GM21423 (cell line): ENCODE measurements around the gene PTPRG.
"Not testable (repeated sequence)": the region's sequence is repeated elsewhere in the genome, so short reads cannot be mapped to it uniquely, and the experiment has no call there.

Source experiments
- ATAC-seq: cut with Tn5 transposase; IDR thresholded peaks from one replicate; pipeline ENCODE4 v1.9.1; 2021; ENCODE audit warnings: mild to moderate bottlenecking, moderate library complexity; ENCODE audit not compliant: unreplicated experiment

Gene PTPRG

DNA sequence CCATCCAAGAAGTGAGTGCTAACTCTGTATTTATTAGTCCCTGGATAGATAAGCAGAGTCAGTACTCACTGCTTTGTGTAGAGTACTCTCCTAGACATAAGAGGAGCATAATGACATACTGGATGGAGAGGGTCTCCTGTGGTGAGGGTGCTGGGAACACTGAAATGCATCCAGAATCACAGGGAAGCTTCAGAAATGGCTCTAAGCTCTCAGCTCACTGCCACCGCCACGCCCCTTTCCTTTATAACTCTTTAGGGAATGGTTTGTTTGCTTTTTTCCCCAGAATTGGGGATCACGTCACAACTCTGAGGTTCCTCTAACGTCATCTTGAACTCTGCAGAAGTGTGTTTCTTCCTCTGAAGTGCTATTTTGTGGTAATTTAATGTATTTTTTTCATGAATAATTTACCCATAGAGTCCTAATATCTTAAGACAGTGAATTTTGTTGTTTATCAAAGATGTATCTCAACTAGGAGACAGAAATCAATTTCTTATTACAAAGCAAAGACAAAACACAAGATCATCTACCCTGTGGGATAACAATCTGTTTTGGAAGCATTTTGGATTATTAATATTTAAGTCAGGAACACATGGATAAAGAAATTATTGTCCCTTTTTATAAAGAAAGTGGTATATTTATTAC lies 154.6 kb downstream of the PTPRG start:
- ATAC-seq = no peak

DNA sequence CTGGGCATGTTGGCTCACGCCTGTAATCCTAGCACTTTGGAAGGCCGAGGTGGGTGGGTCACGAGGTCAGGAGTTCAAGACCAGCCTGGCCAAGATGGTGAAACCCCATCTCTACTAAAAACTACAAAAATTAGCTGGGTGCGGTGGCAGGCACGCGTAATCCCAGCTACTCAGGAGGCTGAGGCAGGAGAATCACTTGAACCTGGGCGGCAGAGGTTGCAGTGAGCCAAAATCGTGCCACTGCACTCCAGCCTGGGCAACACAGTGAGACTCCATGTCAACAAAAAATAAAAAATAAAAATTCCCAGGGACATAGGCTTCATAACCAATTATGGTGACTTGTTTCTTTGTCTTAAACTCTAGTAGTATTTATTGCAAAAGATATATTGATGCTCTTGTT lies 155.3 kb downstream of the PTPRG start:
- ATAC-seq = not testable (repeated sequence)

DNA sequence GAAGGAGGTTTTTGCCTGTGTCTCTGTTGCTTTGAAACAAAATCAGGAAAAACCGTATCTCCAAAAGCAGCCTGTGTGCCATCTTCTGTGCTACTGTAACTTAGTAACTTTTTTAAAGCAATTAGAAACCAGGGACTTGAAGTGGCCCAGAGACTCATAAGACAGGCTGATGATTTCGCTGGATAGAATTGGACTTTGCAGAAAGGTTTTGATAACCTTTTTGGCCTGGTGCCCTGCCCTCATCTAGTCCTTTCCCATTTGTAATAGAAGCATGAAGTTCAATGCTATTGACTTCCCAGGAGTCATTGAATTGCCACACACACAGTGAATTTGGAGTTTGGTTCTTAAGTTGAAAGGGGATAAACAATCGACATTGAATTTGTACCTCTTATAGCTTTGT lies 157.2 kb downstream of the PTPRG start:
- no peak for ATAC-seq

DNA sequence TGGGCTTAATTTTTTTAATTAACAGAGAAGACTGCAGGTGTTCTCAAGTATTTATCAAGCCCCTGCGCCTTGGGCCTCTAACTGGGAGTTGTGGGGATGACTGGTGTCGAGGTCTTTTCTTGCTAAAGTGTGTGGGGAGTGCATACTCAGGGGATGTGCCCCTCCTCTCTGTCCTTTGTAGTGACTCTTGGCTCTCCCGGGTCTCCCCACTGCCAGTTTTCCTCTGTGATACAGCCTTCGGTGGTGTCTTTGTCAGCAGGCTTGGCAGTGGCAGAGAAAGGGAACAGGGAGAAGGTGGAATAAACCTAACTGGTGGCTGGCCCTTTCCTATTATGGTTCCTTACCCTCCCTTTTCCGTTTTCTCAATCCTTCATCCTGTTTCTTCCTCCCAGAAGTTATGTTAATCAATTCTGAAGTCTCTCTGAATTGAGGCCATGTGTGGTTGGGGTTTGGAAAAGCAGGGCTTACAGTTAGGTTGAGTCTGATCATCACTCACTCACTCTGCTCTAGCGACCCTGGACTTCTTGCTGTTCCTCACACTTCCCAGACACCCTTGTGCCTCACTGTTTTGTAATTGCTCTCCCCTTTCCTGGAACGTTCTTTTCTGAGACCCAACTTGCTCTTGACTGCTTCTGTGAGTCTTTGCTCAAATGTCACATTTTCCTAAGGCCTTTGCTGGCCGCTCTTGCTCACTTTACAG lies 158.1 kb downstream of the PTPRG start:
- ATAC-seq = no peak

DNA sequence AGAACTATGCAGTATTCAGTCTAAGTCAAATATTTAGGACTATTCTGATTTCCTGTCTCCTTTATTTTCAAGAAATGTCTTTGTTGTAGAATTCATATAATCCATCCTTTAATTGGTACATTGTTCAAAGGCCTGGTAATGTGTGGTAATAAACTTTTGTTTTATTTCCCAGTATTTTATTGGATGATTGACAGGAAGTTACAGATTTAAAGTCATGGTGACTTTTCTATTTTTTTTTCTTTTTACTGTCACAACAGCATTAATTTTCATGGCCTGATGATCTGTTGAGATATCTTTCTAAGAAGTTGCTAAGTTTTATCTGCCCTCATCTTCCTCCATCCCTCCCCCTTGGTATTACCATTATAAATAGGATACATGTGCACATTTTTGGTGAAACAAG lies 161.7 kb downstream of the PTPRG start:
- no peak for ATAC-seq

DNA sequence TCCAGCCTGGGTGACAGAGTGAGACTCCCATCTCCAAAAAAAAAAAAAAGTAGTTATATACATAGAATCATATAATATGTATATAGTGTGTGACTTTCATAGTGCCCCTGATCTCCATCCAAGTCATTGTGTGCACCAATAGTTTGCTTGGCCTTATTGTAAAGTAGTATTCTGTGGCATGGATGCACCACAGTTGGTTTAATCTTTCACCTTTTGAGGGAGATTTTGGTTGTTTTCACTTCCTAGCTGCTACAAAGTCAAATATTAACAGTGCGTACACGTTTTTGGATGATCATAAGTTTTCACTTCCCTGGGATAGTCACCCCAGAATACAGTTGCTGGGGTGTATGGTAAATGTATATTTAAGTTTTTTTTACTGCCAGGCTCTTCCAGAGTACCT lies 162.8 kb downstream of the PTPRG start:
- peak; percentile 84 for ATAC-seq

DNA sequence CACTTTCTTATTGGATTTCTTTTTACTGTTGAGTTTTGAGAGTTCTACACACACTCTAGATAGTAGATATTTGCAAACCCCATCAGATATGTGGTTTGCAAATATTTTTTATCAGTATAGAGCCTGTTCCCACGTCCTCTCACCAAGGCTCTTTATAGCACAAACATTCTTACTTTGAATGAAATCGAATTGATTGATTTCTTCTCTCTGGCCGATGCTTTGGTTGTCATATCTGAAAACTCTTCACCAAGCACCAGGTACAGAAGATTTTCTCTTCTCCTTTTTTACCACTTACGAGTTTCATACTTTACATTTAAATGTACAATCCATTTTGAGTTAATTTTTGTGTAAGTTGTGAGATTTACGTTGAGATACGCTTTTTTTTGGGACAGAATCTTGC lies 163.4 kb downstream of the PTPRG start:
- peak; percentile 19 for ATAC-seq

DNA sequence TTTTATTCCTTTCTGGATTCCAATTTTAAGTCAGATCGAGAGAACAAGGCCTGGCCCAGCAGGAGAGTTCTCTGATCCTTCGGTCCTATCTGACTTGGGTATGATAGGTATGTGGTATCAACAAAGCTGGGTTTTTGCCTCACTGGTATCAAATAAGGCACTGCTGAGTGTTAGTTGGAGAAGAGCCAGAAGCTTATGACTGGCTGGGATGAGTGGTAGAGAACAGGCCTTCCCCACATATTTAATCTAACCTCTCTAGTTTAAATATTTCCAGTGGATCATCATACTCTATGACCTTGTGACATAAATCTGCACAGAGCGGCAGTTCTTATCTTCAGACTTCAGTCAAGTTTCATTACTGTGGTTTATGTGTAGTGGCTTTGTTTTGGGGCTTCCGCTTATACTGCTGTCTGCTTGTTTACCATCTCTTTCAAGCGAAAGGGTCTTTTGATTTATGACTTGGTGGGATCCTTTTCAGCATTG lies 164.5 kb downstream of the PTPRG start:
- no peak for ATAC-seq

DNA sequence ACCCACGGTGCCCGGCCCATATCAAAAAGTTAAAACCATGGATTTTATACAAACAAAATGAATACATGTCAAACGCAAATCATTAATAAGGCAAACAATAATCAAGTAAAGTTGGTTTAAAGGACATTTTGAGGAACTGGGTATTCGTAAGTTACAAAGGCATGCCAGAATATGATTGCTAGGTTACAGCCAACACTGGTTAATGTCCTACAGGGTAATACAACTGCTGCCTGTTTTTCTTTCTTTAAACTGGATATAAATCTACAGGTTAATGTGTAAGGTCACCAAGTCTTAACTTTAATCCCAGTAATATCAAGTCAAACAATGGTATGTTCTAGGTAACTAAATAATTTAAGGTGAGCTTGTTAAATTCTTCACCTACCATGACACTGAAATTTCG lies 166.1 kb downstream of the PTPRG start:
- no peak for ATAC-seq

DNA sequence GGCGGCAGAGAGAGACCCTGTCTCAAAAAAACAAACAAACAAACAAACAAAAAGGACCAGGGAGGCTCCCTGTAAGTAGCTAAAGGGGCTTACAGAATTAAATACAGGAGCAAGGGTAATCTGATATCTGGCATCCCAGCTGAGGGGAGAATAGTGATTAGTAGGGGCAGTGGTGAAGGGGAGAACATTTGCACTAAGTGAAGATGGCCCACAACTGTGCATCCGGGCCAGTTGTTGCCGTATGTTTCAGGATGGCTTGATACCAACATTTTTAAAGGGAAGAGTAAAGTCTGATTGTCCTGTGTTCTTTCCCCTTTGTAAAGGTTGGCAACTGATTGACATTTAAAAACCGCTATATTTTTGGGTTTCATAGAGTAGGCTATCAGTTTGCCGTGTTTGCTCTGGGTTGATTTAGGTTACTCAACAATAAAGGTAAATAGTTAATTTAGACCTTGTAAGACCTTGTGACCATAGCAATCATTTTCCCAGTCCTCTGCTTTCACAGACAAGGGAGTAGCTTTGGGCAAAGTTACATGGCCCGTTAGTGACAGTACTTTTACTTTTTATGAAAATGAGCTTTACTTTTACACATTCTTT lies 167.8 kb downstream of the PTPRG start:
- ATAC-seq = no peak

DNA sequence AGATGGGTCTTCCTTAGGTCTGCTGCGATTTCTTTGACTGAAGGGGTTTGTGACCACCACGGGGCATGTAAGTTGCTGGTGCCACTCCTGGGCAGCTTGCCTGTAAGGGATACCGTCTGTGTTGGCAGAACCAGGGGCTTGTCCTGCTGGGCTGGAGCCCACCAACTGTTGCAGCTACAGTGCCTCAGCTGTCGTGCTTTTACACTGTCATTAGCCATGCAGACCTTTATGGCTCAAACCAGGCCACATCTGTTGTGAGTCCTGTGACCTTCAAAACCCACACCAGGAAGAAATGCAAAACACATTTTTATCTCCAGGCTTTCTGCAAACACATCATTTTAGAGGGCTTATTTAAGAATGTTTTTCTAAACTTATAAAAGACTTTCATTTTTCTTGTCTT lies 168.7 kb downstream of the PTPRG start:
- ATAC-seq = no peak

DNA sequence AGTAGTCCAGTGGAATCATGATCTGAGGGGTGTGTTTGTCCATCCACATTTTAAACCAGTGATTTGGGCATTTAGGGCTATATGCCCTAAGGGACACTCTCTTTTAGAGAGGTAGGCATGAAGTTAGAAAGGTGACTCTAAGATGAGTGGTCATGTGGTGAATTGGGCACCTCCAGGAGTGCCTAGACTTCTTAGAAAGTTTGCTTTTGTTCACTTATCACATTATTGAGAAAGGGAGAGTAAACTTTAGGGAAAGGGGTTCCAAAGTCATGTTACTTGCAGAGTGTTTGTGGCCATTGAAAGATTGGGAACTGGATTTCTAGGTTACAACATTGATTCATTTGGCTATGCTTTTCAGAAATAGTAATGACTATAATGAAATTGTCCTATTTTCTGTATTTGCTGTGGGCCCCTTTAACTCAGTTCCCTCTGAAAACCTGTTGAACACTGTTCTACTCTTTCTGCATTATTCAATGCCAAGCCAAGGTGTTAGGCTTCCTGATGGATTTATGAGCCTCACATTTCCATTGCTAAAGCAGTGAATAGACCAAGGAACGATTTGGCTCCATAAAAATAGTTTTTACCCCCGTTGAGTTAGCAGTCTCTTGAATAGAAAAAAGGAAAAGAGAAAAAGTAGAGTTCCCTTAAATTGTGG lies 169.3 kb downstream of the PTPRG start:
- no peak for ATAC-seq

DNA sequence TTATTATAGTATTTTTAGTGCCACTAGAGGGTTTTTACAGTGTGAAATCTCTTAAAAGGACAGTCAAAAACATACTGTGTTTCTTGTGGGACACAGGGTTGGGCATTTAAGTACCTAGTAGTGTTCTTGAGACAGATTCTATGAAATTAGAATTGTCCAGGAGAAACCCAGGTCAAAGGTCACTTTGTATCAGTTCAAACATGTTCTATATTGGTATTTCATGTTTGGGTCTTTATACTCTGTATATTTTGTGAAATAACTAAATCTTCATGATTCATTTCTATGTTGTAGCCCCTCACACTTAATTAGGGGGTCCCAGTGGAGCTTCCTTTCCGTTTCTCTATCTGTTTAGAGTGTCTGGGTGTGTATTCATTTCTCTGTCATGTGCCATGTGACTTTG lies 171.6 kb downstream of the PTPRG start:
- no peak for ATAC-seq

DNA sequence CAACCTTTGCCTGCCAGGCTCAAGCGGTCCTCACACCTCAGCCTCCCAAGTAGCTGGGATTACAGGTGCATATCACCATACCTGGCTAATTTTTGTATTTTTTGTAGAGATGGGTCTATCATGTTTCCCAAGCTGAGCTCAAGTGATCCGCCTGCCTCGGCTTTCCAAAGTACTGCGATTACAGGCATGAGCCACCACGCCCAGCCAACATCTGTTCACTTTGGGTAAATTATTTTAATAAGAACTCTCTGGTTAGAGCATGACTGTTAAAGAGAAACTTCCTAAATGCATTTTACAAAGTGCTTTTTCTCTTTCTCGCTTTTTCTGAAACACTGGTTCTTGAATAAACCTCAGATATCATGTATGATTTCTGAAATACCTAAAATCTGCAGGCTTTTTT lies 172.5 kb downstream of the PTPRG start:
- no peak for ATAC-seq

DNA sequence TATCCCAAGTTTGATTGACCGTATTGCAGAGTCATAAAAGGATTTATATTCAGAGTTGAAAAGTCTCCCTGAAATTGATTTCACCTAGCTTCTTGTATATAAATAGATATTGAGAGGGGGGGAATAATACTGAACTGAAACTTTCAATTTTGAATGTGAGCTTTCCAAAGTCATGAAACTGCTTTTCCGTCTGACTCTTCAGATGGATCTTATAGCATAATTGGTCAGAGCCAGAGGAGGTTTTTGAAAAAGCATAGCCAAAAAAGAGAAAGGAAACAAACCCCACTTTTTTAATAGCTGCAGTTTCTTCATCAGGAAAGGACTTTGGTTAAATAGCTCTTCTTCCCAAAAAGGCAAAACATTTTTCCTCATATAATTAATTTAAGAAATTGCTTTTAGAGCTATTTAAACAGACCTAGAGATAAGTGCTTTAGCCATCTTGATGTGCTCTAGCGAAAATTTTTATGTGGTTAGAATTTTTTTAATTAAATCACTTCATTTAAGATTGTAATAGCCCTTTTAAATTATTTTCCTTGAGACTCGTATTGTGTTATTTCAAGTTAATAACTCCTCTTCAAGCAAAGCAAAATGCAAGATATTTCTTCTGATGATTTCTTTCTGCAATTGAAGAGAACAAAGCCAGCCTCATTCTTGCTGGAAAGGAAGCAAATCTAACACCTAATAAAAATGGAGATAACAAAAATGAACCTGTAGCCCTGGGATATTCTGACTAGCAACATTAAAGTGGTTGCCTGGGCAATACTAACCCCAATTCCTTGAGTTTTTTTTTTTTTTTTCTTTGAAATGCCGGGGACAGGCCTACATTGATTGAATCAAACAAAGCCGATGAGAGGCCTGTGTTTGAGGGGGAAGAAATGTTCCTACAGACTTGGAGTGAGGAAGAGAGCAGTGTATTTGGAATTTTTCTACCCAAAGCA lies 173.6 kb downstream of the PTPRG start:
- no peak for ATAC-seq

DNA sequence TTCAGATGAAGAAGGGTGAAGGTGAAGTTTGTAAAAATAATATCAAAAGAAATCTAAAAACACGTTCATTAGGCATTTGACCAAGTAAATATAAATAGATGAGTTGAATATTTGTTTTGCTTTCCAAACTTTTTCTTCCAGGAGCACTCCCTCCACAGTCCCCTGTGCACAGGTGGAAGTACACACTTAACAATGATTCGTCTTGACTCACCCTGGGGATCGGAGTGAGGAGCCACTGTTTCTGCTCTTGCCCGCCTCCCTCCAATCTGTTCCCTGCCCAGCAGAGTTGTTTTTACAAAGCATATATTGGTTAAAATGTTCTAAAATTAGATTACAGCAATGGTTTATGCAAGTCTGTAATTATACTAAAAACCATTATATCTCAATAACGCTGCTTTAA lies 175.1 kb downstream of the PTPRG start:
- ATAC-seq = no peak

DNA sequence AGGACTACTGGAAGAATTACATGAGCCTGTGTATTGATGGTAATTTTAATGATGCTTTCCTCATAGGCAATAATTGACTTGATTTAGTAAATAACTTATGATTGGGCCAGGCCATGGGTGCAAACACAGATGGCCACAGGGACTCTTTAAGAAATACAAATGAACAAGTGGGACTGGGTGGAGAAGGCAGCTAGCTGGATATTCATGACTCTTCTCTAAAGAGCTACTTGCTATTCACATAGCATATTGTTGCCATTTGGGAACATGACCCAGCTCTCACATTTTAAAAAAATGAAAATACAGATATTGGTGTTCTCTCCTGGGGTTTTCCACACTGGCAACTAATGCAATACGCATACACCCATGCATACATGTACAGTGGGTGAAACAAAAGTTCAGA lies 178.3 kb downstream of the PTPRG start:
- no peak for ATAC-seq

DNA sequence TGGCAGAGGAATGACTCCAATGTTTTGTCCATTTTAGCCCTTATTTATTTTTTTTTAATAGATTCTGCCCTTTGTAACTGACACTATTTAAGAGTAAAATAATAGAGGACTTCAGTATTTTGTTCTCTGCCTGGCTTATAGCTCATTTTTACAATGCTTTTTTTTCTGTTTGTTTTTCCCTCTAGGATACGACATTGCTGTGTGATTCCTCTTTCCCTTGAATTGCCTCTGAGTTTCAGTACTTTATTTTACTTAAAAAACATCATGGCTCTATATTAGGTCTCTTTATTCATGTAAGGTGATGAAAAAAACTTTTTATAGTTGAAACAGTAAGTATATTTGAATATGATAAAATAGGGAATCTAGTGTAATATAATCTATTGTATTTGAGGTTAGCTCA lies 179.1 kb downstream of the PTPRG start:
- no peak for ATAC-seq

DNA sequence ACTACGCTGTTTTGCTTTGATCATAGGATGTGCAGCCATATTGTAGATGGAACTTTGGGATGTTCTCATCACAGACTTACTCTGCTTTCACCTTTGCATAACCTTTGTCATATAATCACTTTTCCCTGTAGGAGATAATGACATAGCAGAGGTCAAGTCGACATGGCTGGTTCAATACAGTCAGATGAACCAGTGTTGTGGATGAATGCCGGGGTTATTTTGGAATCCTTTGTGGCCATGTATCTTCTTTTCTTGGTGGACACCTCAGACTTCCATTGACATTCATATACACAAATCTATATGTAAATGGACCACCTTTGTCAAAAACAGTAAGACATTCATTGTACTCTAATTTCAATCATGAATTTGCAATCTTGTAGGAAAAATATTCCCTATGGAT lies 180.2 kb downstream of the PTPRG start:
- no peak for ATAC-seq

DNA sequence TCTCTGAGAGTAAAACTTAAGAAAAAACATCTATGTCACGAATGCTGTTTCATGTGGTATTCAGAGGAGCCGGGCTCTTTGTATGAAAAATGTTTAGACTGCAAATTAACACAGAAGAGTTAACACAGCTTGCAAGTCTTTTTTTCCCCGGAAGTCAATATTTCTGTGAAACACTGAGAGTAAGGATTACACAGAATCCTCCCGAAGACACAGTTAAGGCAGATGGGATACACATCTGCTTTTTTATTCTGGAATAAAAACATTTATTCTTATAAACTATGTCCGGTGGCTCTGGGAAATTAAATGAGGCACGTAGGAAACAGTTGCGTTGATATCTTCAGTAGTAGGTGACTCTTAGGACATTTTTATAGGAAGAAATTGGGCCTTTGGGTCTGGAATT lies 180.6 kb downstream of the PTPRG start:
- no peak for ATAC-seq

DNA sequence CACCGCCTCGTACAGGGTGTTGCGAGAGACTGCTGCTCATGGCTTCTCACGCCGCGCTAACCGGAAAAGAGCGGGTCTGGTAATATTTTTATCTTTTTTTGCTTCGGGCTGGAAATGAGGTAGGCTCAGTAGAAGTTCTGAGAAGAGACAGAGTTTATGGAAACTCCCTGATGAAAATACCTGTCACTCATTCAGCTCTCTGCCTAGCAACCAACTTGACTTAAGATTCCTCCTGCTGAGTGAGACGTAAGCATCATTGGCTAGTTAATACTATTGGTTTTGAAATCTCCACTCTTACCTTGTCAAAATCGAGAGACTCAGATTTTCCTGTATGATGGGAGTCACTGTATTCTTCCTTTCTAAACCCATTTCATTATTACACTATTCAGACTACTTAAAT lies 181.7 kb downstream of the PTPRG start:
- ATAC-seq = no peak
